ENCODE data around the gene MED4. TPM values are rescaled to one million over a fixed set of nuclear protein-coding genes. Genes with fewer than 3 reads are reported as not detected.

The MED4 gene
- 10 to 100 TPM; 38.8 to 44.0 TPM for total RNA-seq

- H3K4me1 ChIP-seq, result peaks cover 12% of the 10 kb centered on the region
- TF ChIP-seq, protein P1, sequence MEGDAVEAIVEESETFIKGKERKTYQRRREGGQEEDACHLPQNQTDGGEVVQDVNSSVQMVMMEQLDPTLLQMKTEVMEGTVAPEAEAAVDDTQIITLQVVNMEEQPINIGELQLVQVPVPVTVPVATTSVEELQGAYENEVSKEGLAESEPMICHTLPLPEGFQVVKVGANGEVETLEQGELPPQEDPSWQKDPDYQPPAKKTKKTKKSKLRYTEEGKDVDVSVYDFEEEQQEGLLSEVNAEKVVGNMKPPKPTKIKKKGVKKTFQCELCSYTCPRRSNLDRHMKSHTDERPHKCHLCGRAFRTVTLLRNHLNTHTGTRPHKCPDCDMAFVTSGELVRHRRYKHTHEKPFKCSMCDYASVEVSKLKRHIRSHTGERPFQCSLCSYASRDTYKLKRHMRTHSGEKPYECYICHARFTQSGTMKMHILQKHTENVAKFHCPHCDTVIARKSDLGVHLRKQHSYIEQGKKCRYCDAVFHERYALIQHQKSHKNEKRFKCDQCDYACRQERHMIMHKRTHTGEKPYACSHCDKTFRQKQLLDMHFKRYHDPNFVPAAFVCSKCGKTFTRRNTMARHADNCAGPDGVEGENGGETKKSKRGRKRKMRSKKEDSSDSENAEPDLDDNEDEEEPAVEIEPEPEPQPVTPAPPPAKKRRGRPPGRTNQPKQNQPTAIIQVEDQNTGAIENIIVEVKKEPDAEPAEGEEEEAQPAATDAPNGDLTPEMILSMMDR (IDR thresholded peaks at IDR 0.05), result peak; percentile 97
Measured at GRCh38 chr13:48094781-48095502, at the start of gene MED4. Gene MED4 (minus strand): TSS chr13:48095104. CDS start chr13:48095078, 26 bp downstream.

DNA sequence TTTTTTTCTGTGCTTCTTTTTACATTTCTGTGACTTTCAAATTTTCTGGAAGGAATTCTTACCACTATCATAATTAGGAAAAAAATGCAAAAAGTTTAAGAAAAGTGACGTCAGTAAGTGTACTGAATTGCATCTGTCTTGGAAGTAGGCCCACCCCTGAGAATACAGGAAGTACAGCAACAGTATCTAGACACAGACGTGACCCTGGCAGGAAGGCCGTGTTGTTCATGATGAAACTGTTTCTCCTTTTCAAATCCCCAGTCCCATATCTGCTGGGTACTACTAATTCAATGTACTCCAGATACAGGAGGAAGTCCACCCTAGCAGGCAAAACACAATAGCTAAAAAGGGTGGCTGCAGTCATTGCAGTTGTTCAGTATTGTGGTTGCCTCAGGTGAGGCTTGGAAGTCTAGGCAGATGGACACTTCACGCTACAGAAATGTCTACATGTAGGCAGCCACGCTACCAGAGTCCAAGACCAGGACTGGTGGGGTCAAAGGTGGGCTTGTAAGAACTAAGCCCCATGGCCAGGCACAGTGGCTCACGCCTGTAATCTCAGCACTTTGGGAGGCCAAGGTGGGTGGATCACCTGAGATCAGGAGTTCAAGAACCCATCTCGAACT, 49.6 kb upstream of the MED4 start:
- intact Hi-C loops (cut with DNase I), result no loop called here
- Histone ChIP-seq H3K27me3 (no peaks in the 10 kb centered on the region), H3K4me1 (no peaks in the 10 kb centered on the region), H3K36me3 (no peaks in the 10 kb centered on the region), H3K4me3 (no peak overlapping the region), H3K9ac (ENCODE audit: low read depth in 2 of 2, low read length in 2 of 2) (no peak overlapping the region), H3K9me3 (no peaks in the 10 kb centered on the region), H3K27ac (no peak overlapping the region)
- no peak for DNase-seq
- TF ChIP-seq, protein P1 (IDR thresholded peaks at IDR 0.05), result no peak

More at GRCh38 chr13:48094781-48095502, at the start of gene MED4:
- H3K36me3 ChIP-seq, result no peaks in the 10 kb centered on the region
- H3K9me3 ChIP-seq, result no peaks in the 10 kb centered on the region
- peak; percentile 97 for DNase-seq
- peak within 1 kb of the TSS; percentile 94 for H3K4me3 ChIP-seq
- H3K27me3 ChIP-seq, result no peaks in the 10 kb centered on the region
- intact Hi-C loops (cut with DNase I), result loop anchor here (10.0 kb wide), 1 partner anchor 60 kb away; the partner anchor contains the start of gene NUDT15
- peak within 1 kb of the TSS; percentile 89 to 92 for H3K9ac ChIP-seq (ENCODE audit: low read depth in 2 of 2, low read length in 2 of 2)
- H3K27ac ChIP-seq, result peak within 1 kb of the TSS; percentile 66

DNA sequence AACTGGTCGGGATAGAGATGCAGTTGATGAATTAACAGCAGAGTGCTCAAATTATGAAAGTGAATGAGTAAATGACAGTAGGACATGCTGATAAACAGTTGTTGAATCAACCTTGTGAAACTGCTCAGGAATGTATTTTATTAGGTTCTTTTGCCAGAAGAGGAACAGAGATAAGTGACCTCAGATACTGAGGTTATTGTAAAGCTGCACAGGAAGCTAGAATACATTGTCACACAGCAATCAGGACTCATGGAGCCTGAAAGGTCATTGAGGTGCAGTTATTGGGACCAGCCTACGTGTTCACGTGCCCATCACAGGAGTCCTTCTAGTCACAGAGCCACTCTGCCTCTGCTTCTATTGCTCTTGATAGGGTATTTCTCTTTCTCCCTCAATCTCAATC, 47.5 kb upstream of the MED4 start:
- H3K27me3 ChIP-seq, result no peaks in the 10 kb centered on the region
- H3K4me3 ChIP-seq, result no peak overlapping the region
- no peaks in the 10 kb centered on the region for H3K9me3 ChIP-seq
- TF ChIP-seq, protein P1 (IDR thresholded peaks at IDR 0.05), result no peak
- no peak overlapping the region for H3K27ac ChIP-seq
- DNase-seq, result no peak
- no peak overlapping the region for H3K9ac ChIP-seq (ENCODE audit: low read depth in 2 of 2, low read length in 2 of 2)
- no peaks in the 10 kb centered on the region for H3K36me3 ChIP-seq
- intact Hi-C loops (cut with DNase I), result no loop called here
- no peaks in the 10 kb centered on the region for H3K4me1 ChIP-seq

DNA sequence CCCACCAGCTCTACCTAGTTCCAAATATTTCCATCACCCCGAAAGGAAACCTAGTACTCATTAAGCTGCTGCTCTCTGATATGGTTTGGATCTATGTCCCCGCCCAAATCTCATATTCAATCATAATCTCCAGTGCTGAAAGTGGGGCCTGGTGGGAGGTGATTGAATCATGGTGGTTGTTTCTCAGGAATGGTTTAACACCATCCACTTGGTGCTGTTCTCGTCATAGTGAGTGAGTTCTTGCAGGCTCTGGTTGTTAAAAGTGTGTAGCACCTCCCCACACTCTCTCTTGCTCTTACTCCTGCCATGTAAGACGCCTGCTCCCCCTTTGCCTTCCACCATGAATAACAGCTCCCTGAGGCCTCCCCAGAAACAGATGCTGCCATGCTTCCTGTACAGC, 43.4 kb upstream of the MED4 start:
- no peak overlapping the region for H3K9ac ChIP-seq (ENCODE audit: low read depth in 2 of 2, low read length in 2 of 2)
- H3K4me3 ChIP-seq, result no peak overlapping the region
- intact Hi-C loops (cut with DNase I), result no loop called here
- TF ChIP-seq, protein P1 (IDR thresholded peaks at IDR 0.05), result no peak
- no peak overlapping the region for H3K27ac ChIP-seq
- no peaks in the 10 kb centered on the region for H3K27me3 ChIP-seq
- no peaks in the 10 kb centered on the region for H3K4me1 ChIP-seq
- DNase-seq, result no peak
- H3K9me3 ChIP-seq, result no peaks in the 10 kb centered on the region
- H3K36me3 ChIP-seq, result no peaks in the 10 kb centered on the region

DNA sequence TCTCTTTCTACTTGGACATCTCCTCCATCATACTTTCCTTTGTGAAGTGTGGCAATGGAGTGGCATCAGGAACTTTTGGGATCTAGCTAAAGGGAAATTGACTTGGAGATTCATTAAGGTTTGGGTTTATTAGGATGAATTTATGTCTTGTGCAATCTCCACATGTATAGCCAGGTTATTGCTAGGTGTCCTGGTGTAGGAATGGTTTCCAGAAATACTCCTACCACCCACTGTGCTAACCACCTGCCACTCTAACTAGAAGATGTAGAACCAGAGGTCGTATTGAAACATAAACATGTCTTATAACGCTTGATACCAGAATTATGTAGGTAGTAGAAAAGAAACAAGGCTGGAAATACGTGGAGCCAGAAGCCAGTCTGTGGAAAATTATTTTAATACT, 38.1 kb upstream of the MED4 start:
- H3K4me3 ChIP-seq, result no peak overlapping the region
- TF ChIP-seq, protein P1 (IDR thresholded peaks at IDR 0.05), result no peak
- intact Hi-C loops (cut with DNase I), result no loop called here
- DNase-seq, result no peak
- no peak overlapping the region for H3K27ac ChIP-seq
- H3K9me3 ChIP-seq, result no peaks in the 10 kb centered on the region
- H3K9ac ChIP-seq (ENCODE audit: low read depth in 2 of 2, low read length in 2 of 2), result no peak overlapping the region
- H3K36me3 ChIP-seq, result no peaks in the 10 kb centered on the region
- no peaks in the 10 kb centered on the region for H3K4me1 ChIP-seq
- no peaks in the 10 kb centered on the region for H3K27me3 ChIP-seq

All from colonic mucosa (tissue), 4 donors.